NK-92 treated with Interleukin-12 subunit alpha and Interleukin-12 subunit beta, amount 100 ng/mL, for 24 hours (cell line): ENCODE data around the gene TBC1D9B.

ENCODE experiments used
- DNase-seq: peaks from one replicate; lab custom pipeline; 2025; lab: John Stamatoyannopoulos, UW

TBC1D9B gene

DNA sequence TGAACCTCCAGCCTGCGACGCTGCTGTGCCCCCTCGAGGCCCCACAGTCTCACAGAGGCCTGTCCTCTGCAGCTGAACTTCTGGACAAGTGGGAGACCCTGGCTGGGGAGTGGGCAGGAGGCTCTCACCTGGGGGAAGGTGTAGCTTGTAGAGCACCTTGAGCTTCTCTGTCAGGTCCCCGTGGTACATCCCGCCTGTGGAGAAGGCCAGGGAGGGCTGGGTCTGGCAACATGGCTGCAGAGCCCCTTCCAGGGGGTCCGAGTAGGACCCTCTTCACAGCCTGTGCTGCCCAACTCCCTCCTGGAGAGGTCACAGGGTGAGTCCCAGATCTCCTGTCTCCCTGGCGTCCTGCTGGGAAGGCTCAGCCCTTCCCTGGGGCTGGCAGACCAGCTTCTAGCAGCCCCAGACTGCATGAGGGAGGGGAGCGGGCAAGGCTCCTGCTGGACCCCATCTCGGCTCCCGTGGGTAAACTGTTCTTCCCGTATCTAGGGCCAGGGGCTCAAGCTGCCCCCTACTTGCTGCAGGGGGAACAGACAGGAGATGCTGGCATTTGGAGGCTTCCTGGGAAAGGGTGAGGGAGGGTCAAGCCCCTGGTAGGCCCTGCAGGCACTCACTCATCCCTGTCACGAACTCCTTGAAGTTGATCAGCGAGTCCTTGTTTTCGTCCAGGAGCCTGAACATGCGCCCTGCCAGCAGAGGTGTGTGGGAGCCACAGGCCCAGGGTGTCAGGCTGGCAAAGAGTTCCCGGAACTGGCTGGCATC lies 37.9 kb downstream of the TBC1D9B start:
- DNase-seq = no peak

DNA sequence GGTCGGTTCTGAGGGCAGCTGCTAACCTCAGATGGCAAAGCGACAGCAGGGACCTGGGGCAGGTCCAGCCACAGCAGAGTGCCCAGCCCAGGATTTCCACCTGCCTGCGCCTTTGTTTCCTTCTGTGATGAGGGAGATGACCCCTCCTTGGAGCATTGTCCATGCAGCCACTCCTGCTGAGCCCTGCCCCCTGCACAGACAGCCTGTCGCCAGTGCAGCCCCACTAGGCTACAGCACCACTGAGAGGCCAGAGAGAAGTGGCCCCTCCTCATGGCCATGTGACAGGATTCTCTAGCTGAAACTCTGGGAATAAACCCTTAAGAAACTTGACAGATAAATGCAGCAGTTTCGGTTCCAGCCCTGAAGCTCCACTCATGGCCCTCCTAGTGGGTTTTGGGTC lies 38.6 kb downstream of the TBC1D9B start:
- no peak for DNase-seq

DNA sequence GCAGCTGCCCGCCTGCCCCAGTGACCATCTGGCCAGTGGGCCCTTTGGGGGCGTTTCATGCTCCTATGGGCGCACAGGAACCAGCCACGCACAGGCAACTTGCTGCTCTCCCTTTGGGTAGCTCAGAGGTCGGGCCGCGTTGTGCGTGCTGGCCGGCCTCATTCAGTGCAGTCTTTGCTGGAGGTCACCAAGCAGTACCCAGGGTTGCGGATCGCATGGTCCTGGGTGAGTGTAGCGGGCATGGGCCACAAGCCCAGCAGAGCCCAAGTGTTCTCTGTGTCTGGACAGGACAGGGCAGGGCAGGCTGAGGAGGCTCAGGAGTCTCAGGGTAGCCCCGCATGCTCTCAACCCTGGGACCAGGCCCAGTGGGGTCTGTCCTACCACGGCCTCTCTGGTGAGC lies 39.2 kb downstream of the TBC1D9B start:
- DNase-seq = no peak

DNA sequence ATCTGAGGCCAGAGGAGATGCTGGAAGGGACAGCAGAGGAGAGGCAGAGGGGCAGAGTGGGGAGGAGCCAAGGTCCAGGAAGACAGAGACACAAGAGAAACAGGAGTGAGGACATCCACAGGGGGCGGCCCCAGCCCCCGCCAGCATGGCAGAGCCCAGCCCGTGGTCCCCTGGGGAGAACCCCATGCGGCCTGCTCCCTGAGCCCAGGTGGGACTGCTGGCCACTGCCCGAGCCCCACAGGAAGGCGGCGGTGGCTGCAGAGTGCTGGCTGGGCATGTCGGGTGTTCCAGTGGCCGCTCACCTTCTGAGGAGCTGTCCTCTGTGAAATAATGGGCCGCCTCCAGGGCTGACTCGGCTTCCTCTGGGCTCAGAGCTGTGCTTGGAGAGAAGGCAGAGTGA lies 40.2 kb downstream of the TBC1D9B start:
- no peak for DNase-seq

DNA sequence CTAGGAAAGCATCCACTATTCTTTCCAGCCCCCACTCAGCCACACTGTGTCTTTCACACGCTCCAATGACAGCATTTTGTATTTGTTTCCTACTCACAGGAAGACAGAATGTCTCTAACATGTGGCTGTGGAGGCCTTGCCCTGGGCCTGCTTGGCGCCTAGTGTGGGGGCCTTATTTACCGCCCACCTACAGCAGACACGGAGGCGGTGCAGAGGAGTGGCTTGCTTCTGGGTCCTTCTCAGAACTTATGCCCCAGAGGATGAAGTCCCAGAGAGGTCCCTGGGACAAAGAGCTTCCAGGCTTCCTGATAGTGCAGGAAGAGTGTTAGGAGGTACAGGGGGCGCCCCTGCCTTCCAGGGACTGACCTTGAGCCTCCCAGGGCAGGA lies 40.6 kb downstream of the TBC1D9B start:
- no peak for DNase-seq

DNA sequence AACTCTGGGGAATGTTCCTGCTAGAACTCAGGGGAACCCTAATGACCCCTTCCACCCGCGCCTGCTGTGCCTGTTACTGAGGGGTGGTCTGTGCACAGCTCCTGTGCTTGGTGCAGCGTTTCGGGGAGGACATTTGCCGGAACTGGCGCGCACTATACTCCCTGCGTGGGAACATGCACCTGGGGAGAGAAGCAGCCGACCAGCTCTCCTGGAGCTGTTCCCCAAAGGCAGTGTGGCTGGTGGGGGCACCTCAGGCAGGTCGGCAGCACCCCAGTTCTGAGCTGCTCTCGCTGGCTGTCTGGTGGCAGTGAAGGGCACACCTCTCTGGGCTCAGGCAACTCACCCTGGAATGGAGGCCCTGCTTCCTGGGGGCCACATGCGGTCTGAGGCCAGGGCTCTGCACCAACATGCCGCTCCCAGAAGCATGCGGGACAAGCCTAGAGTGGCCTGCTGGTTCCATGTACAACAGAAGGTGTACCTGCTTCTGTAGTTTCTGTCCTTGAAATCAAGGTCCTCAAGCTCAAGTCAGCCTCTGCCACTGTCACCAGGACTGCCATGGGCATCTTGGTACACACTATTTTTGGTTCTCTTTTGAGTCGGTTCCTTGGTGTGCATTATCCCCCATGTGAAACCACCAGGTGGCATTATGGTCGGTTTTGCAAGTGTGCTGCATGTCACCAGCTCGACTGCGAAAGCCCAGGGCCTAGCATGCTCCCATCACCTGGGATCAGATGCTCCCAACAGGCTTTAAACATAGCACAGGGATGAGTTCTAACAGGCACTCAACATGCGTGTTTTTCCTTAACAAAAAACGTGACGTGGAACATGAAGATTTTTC lies 41.2 kb downstream of the TBC1D9B start:
- no peak for DNase-seq

DNA sequence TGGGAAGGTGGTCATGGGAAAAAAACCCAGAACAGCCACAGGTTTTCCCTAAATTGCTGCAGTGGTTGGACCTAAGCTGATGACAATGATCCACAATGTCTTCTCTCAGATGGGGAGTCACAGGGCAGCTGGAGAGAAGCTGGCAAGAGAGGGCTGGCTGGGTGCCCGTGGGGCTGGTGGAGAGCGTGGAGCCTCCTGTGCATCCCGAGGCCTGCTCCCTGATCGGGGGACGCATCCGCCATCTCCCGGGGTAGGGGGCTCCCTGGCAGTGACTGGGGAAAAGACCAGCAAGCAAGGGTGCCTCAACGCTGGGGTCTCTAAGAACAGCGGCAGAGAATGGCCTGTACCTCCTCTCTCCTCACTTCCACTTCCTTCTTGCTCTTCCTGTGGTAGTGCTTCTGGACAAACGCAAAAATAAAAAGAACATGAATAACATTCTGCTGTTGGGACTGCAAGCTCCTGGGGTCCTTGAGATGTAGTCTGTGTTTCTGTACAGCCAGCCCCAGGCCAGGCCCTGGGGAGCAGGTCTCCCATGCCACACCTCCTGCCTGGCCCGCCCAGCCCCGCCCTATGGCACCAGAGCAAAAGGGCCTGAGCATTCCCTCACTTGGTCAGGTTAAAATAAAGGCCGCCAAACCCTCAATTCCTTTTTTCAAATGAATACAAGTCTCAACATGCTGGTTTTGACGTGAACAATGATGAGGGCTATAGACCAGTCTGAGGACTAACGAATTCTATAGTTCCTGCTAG lies 42.0 kb downstream of the TBC1D9B start:
- no peak for DNase-seq

DNA sequence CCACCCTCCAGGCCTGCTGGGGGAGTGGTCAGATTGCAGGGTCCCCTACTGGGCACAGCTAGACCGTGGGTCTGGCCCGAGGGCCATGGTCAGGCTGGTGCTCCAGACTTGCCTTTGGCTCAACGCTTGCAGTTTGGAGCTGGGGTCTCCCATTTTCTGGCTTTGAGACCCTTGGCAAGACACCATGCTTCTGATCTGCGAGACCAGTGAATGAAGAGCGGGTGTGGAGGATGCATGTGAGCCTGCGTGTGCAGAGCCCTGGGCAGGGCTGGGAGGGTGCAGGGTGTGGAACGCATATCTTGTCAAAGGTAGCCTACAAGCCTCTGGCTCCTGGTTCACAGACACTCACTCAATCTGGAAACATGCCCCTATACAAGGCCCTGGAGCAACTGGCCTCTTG lies 43.0 kb downstream of the TBC1D9B start:
- no peak for DNase-seq

DNA sequence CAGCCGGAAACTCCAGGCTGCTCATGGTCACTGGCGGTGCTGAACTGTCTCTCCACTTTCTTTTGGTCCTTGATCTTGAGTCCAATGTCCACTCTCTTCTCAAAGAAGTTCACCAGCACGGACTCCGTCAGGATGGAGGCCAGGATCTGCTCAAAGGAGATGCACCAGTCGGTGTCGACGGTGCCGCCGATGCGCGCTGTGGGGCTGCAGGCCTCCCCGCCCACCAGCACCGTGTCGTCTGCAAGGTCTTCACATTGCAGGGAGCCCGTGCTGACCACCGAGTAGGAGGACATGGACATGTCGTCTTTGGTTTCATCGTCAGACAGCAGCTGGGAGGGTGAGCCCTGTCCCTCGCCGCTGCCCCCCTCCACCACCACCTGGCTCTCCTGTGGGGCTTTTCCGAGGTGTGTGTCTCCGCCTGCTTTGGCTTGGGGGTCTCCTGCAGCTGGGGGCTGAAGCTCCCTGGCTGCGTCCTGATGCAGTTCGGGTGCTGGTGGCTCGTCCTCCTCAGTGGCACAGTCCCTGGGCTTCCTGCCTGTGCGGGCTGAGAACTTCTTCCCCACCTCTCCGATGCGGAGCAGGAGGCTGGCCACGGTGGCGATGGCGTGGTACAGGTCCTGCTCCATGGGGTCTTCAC lies 44.1 kb downstream of the TBC1D9B start:
- no peak for DNase-seq

DNA sequence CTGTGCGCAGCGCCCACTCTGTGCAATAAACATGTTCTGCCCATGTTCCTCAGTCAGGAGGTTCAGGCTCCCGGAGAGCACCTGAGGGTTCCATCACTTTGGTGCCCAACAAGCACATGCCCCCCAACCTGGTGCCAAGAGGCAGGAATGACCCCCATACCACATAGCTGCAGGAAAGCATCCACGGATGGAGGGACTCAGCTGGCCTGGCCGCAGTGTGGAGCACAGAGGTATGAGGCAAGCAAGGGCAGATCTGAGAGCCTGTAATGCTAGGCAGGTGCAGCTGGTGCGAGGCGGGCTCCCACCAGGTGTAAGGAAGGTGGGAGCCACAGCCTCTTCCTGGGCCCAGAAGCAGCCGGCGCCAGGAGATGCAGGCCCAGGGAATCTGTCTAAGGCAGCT lies 44.8 kb downstream of the TBC1D9B start:
- DNase-seq = no peak

DNA sequence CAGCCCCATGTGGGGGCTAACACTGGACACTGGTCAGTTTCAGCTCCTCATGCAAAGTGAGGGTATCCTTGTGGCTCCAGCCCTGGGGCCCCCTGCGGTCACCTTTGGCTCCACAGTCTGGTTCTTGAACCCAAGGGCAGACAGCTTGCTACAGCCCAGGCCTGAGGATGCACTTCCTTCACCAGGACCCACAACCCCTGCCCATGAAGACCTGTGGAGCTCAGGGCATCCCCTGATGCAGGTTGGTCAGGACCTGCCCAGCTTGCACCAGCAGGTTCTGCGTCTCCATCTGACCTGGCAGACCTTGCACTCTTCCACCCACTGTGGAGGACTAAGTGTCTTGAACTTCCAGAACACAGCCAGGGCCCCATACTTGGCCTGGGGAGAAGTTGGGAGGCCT lies 45.4 kb downstream of the TBC1D9B start:
- DNase-seq = no peak

DNA sequence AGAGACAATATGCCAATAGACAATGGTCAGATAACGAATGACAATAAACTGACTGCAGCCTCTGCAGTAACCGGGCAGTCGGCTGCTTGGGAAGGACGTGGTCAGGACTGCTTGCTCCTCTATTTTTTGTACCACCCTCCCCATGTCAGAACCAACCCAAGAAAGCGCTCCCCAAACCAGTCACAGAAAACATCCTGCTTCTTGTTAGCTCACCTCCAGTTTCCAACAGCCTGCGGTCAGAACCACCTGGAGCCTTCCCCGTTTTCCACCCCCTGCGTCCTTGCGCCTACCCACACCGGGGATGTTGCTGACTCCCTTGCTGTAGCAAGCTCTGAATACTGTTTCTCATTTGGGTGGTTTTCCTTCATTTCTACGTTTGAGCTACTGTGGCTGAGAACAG lies 47.4 kb downstream of the TBC1D9B start:
- DNase-seq = no peak

DNA sequence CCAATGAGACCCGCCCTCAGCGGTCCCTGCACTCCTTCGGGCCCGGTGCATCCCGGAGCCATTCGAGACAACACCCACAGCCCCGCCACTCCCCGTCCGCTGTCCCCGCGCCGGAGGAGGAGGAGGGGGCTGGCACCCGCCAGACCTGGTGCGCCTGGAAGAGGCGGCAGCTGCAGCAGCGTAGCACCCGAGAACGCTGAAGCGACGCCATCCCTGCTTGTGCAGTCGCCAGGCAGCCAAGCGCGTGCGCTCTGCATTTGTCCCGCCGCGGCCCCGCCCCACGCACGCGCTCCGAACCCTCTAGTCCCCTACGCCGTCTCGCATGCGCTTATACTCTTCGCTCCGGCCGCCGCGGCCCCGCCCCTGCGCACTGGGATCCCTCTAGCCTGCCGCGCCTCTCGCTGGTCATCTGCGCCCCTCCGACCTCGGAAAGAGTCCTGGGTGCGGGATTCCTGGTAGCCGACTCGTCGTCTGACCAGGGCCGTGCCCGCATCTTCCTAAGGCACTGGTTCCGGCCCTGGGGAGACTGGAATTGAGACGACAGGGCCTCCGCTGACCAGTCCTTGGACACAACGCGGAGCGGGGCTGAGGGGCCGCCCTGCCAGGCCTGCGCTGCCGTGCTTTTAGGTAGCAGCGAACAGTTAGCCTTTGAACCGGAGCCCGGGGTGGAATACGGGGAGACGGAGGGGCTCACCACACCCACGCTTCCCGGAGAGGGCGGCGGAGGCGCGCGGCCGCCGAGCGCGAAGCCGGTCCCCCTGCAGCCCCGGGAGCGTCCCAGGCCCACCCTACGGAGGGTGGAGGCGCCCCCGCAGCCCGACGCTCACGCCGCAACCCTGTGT lies 48.9 kb downstream of the TBC1D9B start, which contains the start of gene MRNIP:
MRNIP (minus strand) TSS at position 232 of the 842 bp plus-strand sequence; CDS start at position 211, 21 bp downstream.
- peak; percentile 84 for DNase-seq

DNA sequence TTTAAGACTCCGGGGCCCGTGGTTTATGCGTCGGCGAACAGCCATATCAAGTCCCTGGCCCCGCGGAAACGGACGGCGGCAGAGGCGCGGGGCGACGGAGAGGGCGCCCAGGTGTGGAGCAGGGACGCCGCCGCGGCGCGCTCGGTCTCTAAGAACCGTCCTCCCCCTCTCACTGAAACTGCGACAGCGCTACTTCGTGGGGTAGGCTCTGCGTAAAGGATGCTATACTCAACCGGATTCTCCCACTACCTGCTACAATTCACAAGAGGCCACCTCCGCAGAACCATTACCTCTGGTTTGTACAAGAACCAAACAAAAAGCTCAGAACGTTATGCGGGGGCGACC lies 49.5 kb downstream of the TBC1D9B start:
- no peak for DNase-seq

DNA sequence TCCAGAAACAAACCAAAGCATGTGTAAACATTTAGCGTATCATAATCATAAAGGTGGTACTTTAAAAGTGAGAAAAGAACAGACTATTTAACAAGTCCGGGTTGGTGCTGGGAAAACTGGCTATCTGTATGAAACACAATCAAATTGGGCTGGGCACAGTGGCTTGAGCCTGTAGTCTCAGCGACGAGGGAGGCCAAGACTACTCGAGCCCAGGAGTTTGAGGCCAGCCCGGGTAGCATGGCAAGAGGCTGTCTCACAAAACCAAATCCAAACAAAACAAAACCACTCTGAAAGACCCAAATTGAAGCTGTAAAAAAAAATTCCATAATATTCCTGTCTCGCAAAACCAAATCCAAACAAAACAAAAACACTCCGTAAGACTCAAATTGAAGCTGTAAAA lies 53.3 kb downstream of the TBC1D9B start:
- DNase-seq = no peak

DNA sequence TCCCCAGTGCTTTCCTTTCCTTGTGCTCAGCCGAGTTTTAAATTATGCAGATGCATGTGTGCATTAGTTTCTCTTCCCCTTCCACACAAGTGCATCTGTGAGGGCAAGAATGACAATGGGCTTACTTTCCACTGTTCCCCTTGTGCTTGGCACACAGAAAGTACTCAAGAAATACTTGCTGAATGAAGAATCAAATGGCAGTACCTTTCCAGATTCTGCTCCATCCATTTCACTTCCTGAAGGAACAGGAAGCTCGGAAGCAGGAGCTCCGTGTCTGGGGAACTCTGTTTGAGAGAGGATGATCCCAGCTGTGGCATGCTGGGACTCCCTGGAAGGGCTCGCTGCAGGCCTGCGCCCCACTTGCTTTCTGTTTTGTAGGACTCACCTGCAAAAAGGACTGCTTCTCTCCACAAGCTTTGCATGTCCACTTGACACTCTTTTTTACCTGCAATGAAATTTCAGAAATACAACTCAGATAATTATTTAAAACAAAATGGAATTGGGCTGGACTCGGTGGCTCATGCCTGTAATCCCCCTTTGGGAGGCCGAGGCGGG lies 54.6 kb downstream of the TBC1D9B start:
- DNase-seq = no peak

DNA sequence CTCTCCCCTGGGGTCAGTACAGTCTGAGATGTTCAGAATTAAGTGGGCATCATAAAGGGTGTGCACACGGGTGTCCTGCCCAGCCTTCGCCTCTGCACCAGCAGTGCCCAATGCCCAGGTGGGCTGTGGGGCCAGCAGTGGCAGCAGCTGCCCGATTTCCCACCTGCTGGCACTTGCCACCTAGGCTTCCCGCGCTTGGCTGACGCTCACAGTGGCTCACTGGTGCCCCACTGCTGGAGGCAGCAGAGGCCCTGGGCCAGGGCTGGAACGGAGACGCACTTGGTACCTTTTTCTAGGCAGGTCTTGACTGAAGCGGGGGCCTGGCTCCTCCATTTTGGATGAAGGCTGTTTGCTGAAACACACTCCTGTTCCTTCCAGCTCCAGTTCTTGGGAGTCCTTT lies 66.1 kb downstream of the TBC1D9B start:
- no peak for DNase-seq

DNA sequence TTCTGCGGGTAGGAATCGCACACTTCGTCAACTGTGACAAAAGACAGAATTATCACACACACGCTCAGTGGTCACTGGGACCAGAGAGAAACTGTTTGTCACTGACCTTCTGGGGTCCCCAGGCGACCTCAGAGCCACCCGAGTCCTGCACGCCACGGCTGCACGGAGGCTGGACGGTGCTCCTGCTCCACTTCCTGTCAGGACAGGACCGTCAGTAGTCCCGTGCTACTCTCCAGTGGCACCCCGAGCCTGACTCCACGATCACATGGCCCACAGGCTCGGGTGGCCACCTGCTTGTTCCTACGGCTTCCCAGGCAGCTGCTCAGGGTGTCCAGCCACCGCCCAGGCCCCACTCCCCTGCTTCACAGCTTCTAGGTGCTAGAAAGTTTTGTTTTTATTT lies 66.9 kb downstream of the TBC1D9B start:
- DNase-seq = no peak

DNA sequence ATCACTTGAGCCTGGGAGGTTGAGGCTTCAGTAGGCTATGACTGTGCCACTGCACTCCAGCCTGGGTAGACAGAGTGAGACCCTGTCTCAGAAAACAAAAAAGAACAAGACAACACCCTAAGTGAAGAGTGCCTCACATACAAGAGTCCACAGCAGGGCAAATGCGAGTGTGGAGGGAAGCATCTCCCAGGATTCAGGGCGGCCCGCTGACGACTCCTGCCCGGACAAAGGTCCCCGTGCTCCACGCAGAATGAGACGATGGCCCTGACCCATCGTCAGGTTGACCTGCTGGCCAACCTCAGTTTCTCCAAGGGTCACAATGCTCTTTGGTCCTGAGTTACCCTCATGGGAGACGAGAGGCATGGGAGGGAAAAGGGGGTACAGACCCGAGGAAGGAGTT lies 67.4 kb downstream of the TBC1D9B start:
- DNase-seq = no peak

DNA sequence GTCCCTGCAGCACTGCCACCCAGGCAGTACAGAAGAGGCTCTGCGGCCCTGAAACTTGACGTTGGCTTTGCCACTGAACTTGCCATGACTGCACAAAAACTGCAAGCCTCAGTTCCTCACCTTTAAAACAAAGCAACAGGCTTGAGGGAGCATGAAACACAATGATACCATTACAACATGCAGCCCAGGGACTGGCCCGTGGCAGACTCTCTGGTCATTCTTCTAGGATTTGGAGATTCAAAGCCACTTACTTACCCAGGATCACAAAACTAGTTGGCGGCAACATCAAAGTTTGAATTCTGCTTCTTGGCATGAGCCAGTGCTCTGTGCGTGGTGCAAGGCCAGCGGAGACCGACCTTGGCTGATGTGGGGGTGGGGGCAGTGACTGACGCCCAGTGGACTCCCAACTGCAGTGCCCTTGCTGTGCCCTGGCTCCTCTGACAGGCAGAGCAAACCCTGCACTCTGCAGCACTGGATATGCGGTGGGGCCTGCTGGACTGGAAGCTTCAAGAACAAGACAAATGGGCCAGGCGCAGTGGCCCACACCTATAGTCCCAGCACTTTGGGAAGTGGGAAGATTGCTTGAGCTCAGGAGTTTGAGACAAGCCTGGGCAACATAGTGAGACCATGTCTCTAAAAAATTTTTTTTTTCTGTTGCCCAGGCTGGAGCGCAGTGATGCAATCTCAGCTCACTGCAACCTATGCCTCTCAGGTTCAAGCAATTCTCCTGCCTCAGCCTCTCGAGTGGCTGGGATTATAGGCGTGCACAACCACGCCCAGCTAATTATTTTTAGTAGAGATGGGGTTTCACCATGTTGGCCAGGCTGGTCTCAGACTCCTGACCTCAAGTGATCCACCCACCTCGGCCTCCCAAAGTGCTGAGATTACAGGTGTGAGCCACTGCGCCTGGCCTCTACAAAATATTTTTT lies 68.1 kb downstream of the TBC1D9B start:
- DNase-seq = no peak
